HepG2 (cell line): ENCODE data around the gene COL8A1.

Experiments
- ATF3 ChIP-seq: sonication (generic); formaldehyde crosslinking; IDR thresholded peaks from 2 replicates; pipeline ENCODE4 v1.4.0; 2020; ENCODE audit warnings: missing genetic modification reagents
- CBX5 ChIP-seq: sonication (generic); formaldehyde crosslinking; IDR thresholded peaks from 2 replicates; pipeline ENCODE4 v1.4.0; 2020; ENCODE audit warnings: missing genetic modification reagents, borderline replicate concordance
- CTCF ChIP-seq: sonication (generic); formaldehyde crosslinking; IDR thresholded peaks from 2 replicates; pipeline ENCODE4 v1.5.0; 2020; ENCODE audit warnings: mild to moderate bottlenecking, missing genetic modification reagents, moderate library complexity
- GABPB1 ChIP-seq: IDR thresholded peaks from 2 replicates; pipeline ENCODE4 v1.6.1; 2016; ENCODE audit warnings: mild to moderate bottlenecking, missing genetic modification reagents, moderate library complexity, missing compliant biosample characterization
- HDAC2 ChIP-seq: sonication (generic); formaldehyde crosslinking; IDR thresholded peaks from 2 replicates; pipeline ENCODE4 v1.4.0; 2020; ENCODE audit warnings: missing genetic modification reagents
- JDP2 ChIP-seq: sonication (generic); formaldehyde crosslinking; IDR thresholded peaks from 2 replicates; pipeline ENCODE4 v1.8.1; 2022; ENCODE audit warnings: missing genetic modification reagents, borderline replicate concordance
- PHB2 ChIP-seq: fragments of 450-650 bp; IDR thresholded peaks from 2 replicates; pipeline ENCODE4 v1.6.1; 2018; ENCODE audit not compliant: partially characterized antibody
- POLR2A ChIP-seq, 2 experiments: IDR thresholded peaks; 2 replicates each; pipeline ENCODE4 v1.6.1; 2011; ENCODE audit warnings: low read depth in 2 of 2, low read length in 2 of 2, mild to moderate bottlenecking in 1 of 2, moderate library complexity in 1 of 2; ENCODE audit not compliant: insufficient read depth in 1 of 2
- POLR2AphosphoS5 ChIP-seq: IDR thresholded peaks from 2 replicates; pipeline ENCODE4 v1.6.1; 2012; ENCODE audit warnings: low read depth, low read length
- RFXAP ChIP-seq: sonication (generic); formaldehyde crosslinking; IDR thresholded peaks from 2 replicates; pipeline ENCODE4 v1.4.0; 2020; ENCODE audit warnings: missing genetic modification reagents, borderline replicate concordance
- STAG1 ChIP-seq: sonication (generic); formaldehyde crosslinking; IDR thresholded peaks from 2 replicates; pipeline ENCODE4 v1.4.0; 2020; ENCODE audit warnings: missing genetic modification reagents
- XRCC5 ChIP-seq: fragments of 200-400 bp; formaldehyde crosslinking; optimal IDR thresholded peaks from 2 replicates; pipeline ENCODE3; 2017; ENCODE audit warnings: mild to moderate bottlenecking, low read length
- ZNF589 ChIP-seq: sonication (generic); formaldehyde crosslinking; conservative IDR thresholded peaks from 2 replicates; pipeline ENCODE4 v1.8.0; 2022; ENCODE audit warnings: mild to moderate bottlenecking, moderate library complexity, missing genetic modification reagents
- TF ChIP-seq, protein P1 (sequence below): sonication (generic); formaldehyde crosslinking; IDR thresholded peaks from 2 replicates; pipeline ENCODE4 v1.5.1; 2020; ENCODE audit warnings: mild to moderate bottlenecking, missing genetic modification reagents, borderline replicate concordance

GRCh38 chr3:99709686-99710085, 71.3 kb downstream of the COL8A1 start:
- TF ChIP-seq PHB2 = no peak
- no peak for TF ChIP-seq CTCF (CRISPR knock-in tag)
- no peak for TF ChIP-seq POLR2AphosphoS5
- TF ChIP-seq XRCC5 = no peak
- TF ChIP-seq ATF3 = no peak
- TF ChIP-seq ZNF589 = no peak
- TF ChIP-seq HDAC2 (CRISPR knock-in tag) = no peak
- TF ChIP-seq JDP2 = no peak
- TF ChIP-seq RFXAP (CRISPR knock-in tag) = no peak
- TF ChIP-seq CBX5 (CRISPR knock-in tag) = no peak
- no peak for TF ChIP-seq GABPB1 (CRISPR knock-in tag)
- TF ChIP-seq STAG1 = no peak
- no peak for TF ChIP-seq POLR2A (IDR thresholded peaks at IDR 0.05; ENCODE audit: insufficient read depth in 1 of 2, low read depth in 2 of 2, low read length in 2 of 2)
- TF ChIP-seq, protein P1, sequence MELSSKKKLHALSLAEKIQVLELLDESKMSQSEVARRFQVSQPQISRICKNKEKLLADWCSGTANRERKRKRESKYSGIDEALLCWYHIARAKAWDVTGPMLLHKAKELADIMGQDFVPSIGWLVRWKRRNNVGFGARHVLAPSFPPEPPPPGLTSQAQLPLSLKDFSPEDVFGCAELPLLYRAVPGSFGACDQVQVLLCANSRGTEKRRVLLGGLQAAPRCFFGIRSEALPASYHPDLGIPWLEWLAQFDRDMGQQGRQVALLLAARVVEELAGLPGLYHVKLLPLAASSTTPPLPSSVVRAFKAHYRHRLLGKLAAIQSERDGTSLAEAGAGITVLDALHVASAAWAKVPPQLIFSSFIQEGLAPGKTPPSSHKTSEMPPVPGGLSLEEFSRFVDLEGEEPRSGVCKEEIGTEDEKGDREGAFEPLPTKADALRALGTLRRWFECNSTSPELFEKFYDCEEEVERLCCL (CRISPR knock-in tag) = no peak
